Measurements from ENCODE around the gene CBS. TPM values are rescaled to one million over a fixed set of nuclear protein-coding genes. Genes with fewer than 3 reads are reported as not detected.
"Not testable (repeated sequence)": the region's sequence is repeated elsewhere in the genome, so short reads cannot be mapped to it uniquely, and the experiment has no call there.

Gene CBS
- 10 to 100 TPM in 3 of 4 donors, 1 to 10 TPM in 1; 9.4 to 20.6 (median 11.0) TPM for polyA plus RNA-seq
- long read RNA-seq, donor 1, partial matches to known transcripts, result 5 of 5 reads
- long read RNA-seq, donor 1, other reads (novel, unspliced or antisense), result 0 of 5 reads
- long read RNA-seq, donor 2, result 0 reads
- long read RNA-seq, donor 3, result 0 reads
- long read RNA-seq, donor 4, result 0 reads
- long read RNA-seq, donor 5, result 0 reads
- long read RNA-seq, donor 6, result 0 reads
- long read RNA-seq, donor 7, transcript CBS-204 (17 exons, 2,605 nt), result major isoform, 6 of 11 reads
- long read RNA-seq, donor 7, partial matches to known transcripts, result 5 of 11 reads
- long read RNA-seq, donor 7, other reads (novel, unspliced or antisense), result 0 of 11 reads
- long read RNA-seq, donor 8, result 0 reads
- long read RNA-seq, donor 9, result 0 reads
- long read RNA-seq, donor 10, partial matches to known transcripts, result 0 of 3 reads
- long read RNA-seq, donor 10, other reads (novel, unspliced or antisense), result 0 of 3 reads

GRCh38 chr21:43075170-43076022 lies at the start of gene CBS:
Gene CBS (minus strand): TSS chr21:43075835. CDS start chr21:43072193, 3,642 bp downstream.
- not testable (repeated sequence) for DNase-seq; H3K4me3 ChIP-seq (ENCODE audit: low read depth in 1 of 3, low read length in 3 of 3); FAIRE-seq; H3K27me3 ChIP-seq (ENCODE audit: control insufficient read depth in 3 of 3, insufficient read depth in 3 of 3, low read length in 3 of 3); H3K36me3 ChIP-seq (ENCODE audit: control insufficient read depth in 3 of 3, insufficient read depth in 2 of 3, low read depth in 1 of 3, low read length in 3 of 3); H3K9me3 ChIP-seq (ENCODE audit: control insufficient read depth in 2 of 2, insufficient read depth in 1 of 2, low read depth in 1 of 2, low read length in 1 of 2); H3K27ac ChIP-seq (ENCODE audit: low read depth in 1 of 3, low read length in 2 of 3); H3K4me1 ChIP-seq (ENCODE audit: control insufficient read depth in 3 of 3, insufficient read depth in 2 of 3, low read depth in 1 of 3, low read length in 2 of 3)
- no CpG with 5 or more reads among the region's 84 CpGs for WGBS, 3 donors

DNA sequence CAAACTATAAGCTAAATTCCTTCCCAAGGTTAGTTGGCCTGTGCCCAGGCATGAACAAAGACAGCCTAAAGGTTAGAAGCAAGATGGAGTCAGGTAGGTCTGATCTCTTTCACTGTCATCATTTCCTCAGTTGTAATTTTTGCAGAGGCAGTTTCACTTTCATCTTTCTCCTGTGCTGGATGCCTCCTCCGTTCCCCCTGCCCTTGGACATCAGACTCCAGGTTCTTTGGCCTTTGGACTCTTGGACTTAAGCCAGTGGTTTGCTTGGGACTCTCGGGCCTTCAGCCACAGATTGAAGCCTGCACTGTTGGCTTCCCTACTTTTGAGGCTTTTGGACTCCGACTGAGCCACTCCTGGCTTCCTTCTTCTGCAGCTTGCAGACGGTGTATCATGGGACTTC lies 40.3 kb upstream of the CBS start:
- H3K4me3 ChIP-seq (ENCODE audit: low read depth in 1 of 3, low read length in 3 of 3); DNase-seq; FAIRE-seq; H3K4me1 ChIP-seq (ENCODE audit: control insufficient read depth in 3 of 3, insufficient read depth in 2 of 3, low read depth in 1 of 3, low read length in 2 of 3); H3K27me3 ChIP-seq (ENCODE audit: control insufficient read depth in 3 of 3, insufficient read depth in 3 of 3, low read length in 3 of 3); H3K9me3 ChIP-seq (ENCODE audit: control insufficient read depth in 2 of 2, insufficient read depth in 1 of 2, low read depth in 1 of 2, low read length in 1 of 2); H3K27ac ChIP-seq (ENCODE audit: low read depth in 1 of 3, low read length in 2 of 3); H3K36me3 ChIP-seq (ENCODE audit: control insufficient read depth in 3 of 3, insufficient read depth in 2 of 3, low read depth in 1 of 3, low read length in 3 of 3): not testable (repeated sequence)
- WGBS, 3 donors, result no CpG with 5 or more reads among the region's 4 CpGs

GRCh38 chr21:43114483-43114882 lies 38.8 kb upstream of the CBS start:
- 93 to 100% methylated on average over 2 to 5 of the region's 6 CpGs; no CpG with 5 or more reads in 1 of the 3 donors for WGBS, 3 donors
- not testable (repeated sequence) for H3K27ac ChIP-seq (ENCODE audit: low read depth in 1 of 3, low read length in 2 of 3); H3K4me1 ChIP-seq (ENCODE audit: control insufficient read depth in 3 of 3, insufficient read depth in 2 of 3, low read depth in 1 of 3, low read length in 2 of 3); DNase-seq; H3K27me3 ChIP-seq (ENCODE audit: control insufficient read depth in 3 of 3, insufficient read depth in 3 of 3, low read length in 3 of 3); FAIRE-seq; H3K4me3 ChIP-seq (ENCODE audit: low read depth in 1 of 3, low read length in 3 of 3); H3K9me3 ChIP-seq (ENCODE audit: control insufficient read depth in 2 of 2, insufficient read depth in 1 of 2, low read depth in 1 of 2, low read length in 1 of 2); H3K36me3 ChIP-seq (ENCODE audit: control insufficient read depth in 3 of 3, insufficient read depth in 2 of 3, low read depth in 1 of 3, low read length in 3 of 3)

GRCh38 chr21:43109006-43109405 lies 33.4 kb upstream of the CBS start:
- FAIRE-seq; DNase-seq; H3K4me3 ChIP-seq (ENCODE audit: low read depth in 1 of 3, low read length in 3 of 3); H3K4me1 ChIP-seq (ENCODE audit: control insufficient read depth in 3 of 3, insufficient read depth in 2 of 3, low read depth in 1 of 3, low read length in 2 of 3); H3K27me3 ChIP-seq (ENCODE audit: control insufficient read depth in 3 of 3, insufficient read depth in 3 of 3, low read length in 3 of 3); H3K9me3 ChIP-seq (ENCODE audit: control insufficient read depth in 2 of 2, insufficient read depth in 1 of 2, low read depth in 1 of 2, low read length in 1 of 2); H3K27ac ChIP-seq (ENCODE audit: low read depth in 1 of 3, low read length in 2 of 3); H3K36me3 ChIP-seq (ENCODE audit: control insufficient read depth in 3 of 3, insufficient read depth in 2 of 3, low read depth in 1 of 3, low read length in 3 of 3): not testable (repeated sequence)
- WGBS, 3 donors, result no CpG with 5 or more reads among the region's 7 CpGs

DNA sequence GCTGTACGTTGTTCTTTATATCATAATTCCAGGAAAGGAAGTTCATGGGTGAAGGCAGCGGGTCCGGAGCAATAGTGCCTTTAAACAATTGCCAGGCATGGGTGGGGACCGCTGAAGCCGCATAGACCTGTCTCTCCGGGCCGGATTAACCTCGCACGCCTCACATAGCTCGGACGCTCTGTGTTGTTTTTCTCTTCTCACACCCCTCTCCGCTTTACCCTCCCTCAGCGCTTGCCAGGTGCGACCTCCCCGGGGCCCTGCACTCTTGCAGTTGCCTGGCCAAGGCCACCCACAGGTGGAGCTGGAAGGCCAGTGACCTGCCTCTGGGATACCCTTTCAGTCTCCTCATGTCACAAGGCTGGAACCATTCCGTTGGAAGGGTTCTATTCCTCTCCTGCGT lies 32.5 kb upstream of the CBS start:
- whole genome bisulfite sequencing, 3 donors, result no CpG with 5 or more reads among the region's 17 CpGs
- not testable (repeated sequence) for FAIRE-seq; H3K9me3 ChIP-seq (ENCODE audit: control insufficient read depth in 2 of 2, insufficient read depth in 1 of 2, low read depth in 1 of 2, low read length in 1 of 2)

GRCh38 chr21:43107794-43108137 lies 32.1 kb upstream of the CBS start:
- not testable (repeated sequence) for DNase-seq; H3K27ac ChIP-seq (ENCODE audit: low read depth in 1 of 3, low read length in 2 of 3); H3K27me3 ChIP-seq (ENCODE audit: control insufficient read depth in 3 of 3, insufficient read depth in 3 of 3, low read length in 3 of 3); H3K4me3 ChIP-seq (ENCODE audit: low read depth in 1 of 3, low read length in 3 of 3); H3K4me1 ChIP-seq (ENCODE audit: control insufficient read depth in 3 of 3, insufficient read depth in 2 of 3, low read depth in 1 of 3, low read length in 2 of 3); FAIRE-seq; H3K36me3 ChIP-seq (ENCODE audit: control insufficient read depth in 3 of 3, insufficient read depth in 2 of 3, low read depth in 1 of 3, low read length in 3 of 3); H3K9me3 ChIP-seq (ENCODE audit: control insufficient read depth in 2 of 2, insufficient read depth in 1 of 2, low read depth in 1 of 2, low read length in 1 of 2)
- no CpG with 5 or more reads among the region's 17 CpGs for WGBS, 3 donors

More for the DNA sequence above, 32.5 kb upstream of the CBS start:
- not testable (repeated sequence) for H3K27me3 ChIP-seq (ENCODE audit: control insufficient read depth in 3 of 3, insufficient read depth in 3 of 3, low read length in 3 of 3); H3K4me1 ChIP-seq (ENCODE audit: control insufficient read depth in 3 of 3, insufficient read depth in 2 of 3, low read depth in 1 of 3, low read length in 2 of 3); H3K36me3 ChIP-seq (ENCODE audit: control insufficient read depth in 3 of 3, insufficient read depth in 2 of 3, low read depth in 1 of 3, low read length in 3 of 3); H3K4me3 ChIP-seq (ENCODE audit: low read depth in 1 of 3, low read length in 3 of 3); H3K27ac ChIP-seq (ENCODE audit: low read depth in 1 of 3, low read length in 2 of 3); DNase-seq

- WGBS, 3 donors, result 0% methylated on average over 60 of the region's 107 CpGs; no CpG with 5 or more reads in 2 of the 3 donors
- not testable (repeated sequence) for H3K4me1 ChIP-seq (ENCODE audit: control insufficient read depth in 3 of 3, insufficient read depth in 2 of 3, low read depth in 1 of 3, low read length in 2 of 3); H3K9me3 ChIP-seq (ENCODE audit: control insufficient read depth in 2 of 2, insufficient read depth in 1 of 2, low read depth in 1 of 2, low read length in 1 of 2); H3K27me3 ChIP-seq (ENCODE audit: control insufficient read depth in 3 of 3, insufficient read depth in 3 of 3, low read length in 3 of 3); H3K36me3 ChIP-seq (ENCODE audit: control insufficient read depth in 3 of 3, insufficient read depth in 2 of 3, low read depth in 1 of 3, low read length in 3 of 3); DNase-seq; FAIRE-seq
- H3K4me3 ChIP-seq (ENCODE audit: low read depth in 1 of 3, low read length in 3 of 3), result peak within 1 kb of the TSS in 1 of 3 donors; percentile 23
- peak within 1 kb of the TSS in 1 of 3 donors; percentile 58 for H3K27ac ChIP-seq (ENCODE audit: low read depth in 1 of 3, low read length in 2 of 3)
Measured at GRCh38 chr21:43106965-43107793, 31.5 kb upstream of the CBS start, which contains the start of gene U2AF1. Gene U2AF1 (minus strand): TSS chr21:43107570. CDS start chr21:43107494, 76 bp downstream.

DNA sequence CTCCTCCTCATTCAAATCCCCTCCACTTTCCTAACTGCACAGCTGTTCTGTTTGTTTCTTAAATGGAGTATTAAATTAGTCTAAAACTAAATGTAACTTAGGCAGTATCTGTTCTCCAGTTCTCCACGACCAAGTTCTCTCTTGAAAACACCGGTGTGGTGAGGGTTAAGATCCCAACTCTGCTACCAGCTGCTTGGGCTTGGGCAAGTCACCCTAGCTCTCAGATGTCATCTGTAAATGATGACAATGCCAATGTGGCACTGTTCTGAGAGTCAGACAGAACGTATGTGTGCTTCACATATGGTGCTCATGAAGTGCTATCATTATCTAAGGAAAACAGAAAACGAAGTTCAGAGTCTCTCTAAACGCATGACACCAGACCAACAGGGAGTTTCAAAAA lies 29.0 kb upstream of the CBS start:
- H3K4me3 ChIP-seq (ENCODE audit: low read depth in 1 of 3, low read length in 3 of 3); H3K27ac ChIP-seq (ENCODE audit: low read depth in 1 of 3, low read length in 2 of 3); H3K9me3 ChIP-seq (ENCODE audit: control insufficient read depth in 2 of 2, insufficient read depth in 1 of 2, low read depth in 1 of 2, low read length in 1 of 2); FAIRE-seq; H3K4me1 ChIP-seq (ENCODE audit: control insufficient read depth in 3 of 3, insufficient read depth in 2 of 3, low read depth in 1 of 3, low read length in 2 of 3); H3K27me3 ChIP-seq (ENCODE audit: control insufficient read depth in 3 of 3, insufficient read depth in 3 of 3, low read length in 3 of 3); DNase-seq; H3K36me3 ChIP-seq (ENCODE audit: control insufficient read depth in 3 of 3, insufficient read depth in 2 of 3, low read depth in 1 of 3, low read length in 3 of 3): not testable (repeated sequence)
- WGBS, 3 donors, result 48 to 81% (median 64%) methylated on average over 2 of the region's 5 CpGs

Measured in small intestine (tissue), 16 donors.